ENCODE results near the gene PCYT2.

DNA sequence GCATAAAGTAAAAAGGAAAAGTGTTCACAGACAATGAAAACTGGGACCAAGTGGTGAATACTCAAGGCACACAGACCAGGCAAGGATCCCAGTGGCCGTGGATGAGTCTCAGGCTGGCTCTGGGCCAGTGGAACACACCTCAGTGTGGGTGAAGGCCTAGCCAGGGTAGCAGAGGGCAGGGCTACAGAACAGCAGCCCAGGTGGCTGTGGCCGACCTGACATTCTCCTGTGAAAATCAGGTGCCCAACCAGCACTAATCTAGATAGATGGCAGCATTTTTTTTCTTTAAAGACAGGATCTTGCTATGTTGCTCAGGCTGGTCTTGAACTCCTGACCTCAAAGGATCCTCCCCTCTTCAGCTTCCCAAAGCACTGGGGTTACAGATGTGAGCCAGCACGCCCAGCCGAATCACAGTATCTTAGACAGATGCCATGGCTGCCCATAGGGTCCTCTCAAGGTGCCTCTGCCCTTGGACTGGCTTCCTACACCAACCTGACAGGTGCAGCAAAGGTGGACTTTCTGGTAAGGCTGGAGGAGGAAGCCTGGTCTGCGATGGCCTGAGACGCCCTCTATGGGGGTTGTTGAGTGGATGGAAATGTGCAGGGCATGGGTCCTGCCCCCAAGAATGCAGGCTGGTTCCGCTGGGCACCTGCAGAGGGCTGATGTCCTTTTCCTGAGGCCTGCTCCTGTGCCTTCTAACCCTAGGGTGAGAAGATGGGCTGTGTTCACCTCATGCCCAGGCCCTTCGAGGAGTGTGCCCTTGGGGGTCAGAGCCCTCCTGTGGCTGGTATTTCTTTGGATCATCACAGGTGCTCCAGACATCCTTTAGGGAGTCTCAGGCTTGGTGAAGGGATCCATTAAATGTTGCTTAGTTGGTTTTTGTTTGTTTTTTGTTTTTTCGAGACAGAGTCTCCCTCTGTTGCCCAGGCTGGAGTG lies 47.1 kb downstream of the PCYT2 start:
- TF ChIP-seq, protein P1, sequence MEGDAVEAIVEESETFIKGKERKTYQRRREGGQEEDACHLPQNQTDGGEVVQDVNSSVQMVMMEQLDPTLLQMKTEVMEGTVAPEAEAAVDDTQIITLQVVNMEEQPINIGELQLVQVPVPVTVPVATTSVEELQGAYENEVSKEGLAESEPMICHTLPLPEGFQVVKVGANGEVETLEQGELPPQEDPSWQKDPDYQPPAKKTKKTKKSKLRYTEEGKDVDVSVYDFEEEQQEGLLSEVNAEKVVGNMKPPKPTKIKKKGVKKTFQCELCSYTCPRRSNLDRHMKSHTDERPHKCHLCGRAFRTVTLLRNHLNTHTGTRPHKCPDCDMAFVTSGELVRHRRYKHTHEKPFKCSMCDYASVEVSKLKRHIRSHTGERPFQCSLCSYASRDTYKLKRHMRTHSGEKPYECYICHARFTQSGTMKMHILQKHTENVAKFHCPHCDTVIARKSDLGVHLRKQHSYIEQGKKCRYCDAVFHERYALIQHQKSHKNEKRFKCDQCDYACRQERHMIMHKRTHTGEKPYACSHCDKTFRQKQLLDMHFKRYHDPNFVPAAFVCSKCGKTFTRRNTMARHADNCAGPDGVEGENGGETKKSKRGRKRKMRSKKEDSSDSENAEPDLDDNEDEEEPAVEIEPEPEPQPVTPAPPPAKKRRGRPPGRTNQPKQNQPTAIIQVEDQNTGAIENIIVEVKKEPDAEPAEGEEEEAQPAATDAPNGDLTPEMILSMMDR (IDR thresholded peaks at IDR 0.05; ENCODE audit: extremely low read depth in 1 of 2, insufficient read depth in 1 of 2, low read depth in 1 of 2, low read length in 2 of 2), result no peak
- TF ChIP-seq POLR2A (IDR thresholded peaks at IDR 0.05; ENCODE audit: low read depth, low read length) (no peak), JUN (IDR thresholded peaks at IDR 0.05; ENCODE audit: borderline replicate concordance, insufficient read depth, insufficient read length, low read depth) (no peak), FOS (IDR thresholded peaks at IDR 0.05; ENCODE audit: borderline replicate concordance, insufficient read depth, low read length) (no peak), MYC (IDR thresholded peaks at IDR 0.05; ENCODE audit: low read depth, low read length) (no peak), EZH2 (IDR thresholded peaks at IDR 0.05; ENCODE audit: borderline replicate concordance, low read depth, low read length, severe bottlenecking) (no peak), POLR2AphosphoS5 (IDR thresholded peaks at IDR 0.05; ENCODE audit: insufficient read depth, low read depth, low read length) (no peak), GATA2 (IDR thresholded peaks at IDR 0.05; ENCODE audit: insufficient read depth, insufficient read length, low read depth, low read length) (no peak)
- TF ChIP-seq, protein P2, sequence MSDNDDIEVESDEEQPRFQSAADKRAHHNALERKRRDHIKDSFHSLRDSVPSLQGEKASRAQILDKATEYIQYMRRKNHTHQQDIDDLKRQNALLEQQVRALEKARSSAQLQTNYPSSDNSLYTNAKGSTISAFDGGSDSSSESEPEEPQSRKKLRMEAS (IDR thresholded peaks at IDR 0.05; ENCODE audit: insufficient read depth, insufficient read length), result no peak

Data from endothelial cell of umbilical vein (primary cell).